H1 (cell line): ENCODE data around the gene IFT74. TPM values are rescaled to one million over a fixed set of nuclear protein-coding genes. Genes with fewer than 3 reads are reported as not detected.

Experiments
- CTCF ChIA-PET: fragments of 300-600 bp; sonication (Branson Sonifier 250); formaldehyde crosslinking; loops from one replicate; lab custom pipeline; 2021; ENCODE audit not compliant: partially characterized antibody; lab: Charles Lee
- POLR2A ChIA-PET: fragments of 300-600 bp; sonication (Branson Sonifier 250); formaldehyde crosslinking; loops from one replicate; lab custom pipeline; 2021; ENCODE audit warnings: inconsistent platforms; ENCODE audit not compliant: partially characterized antibody; lab: Charles Lee
- DNase-seq, 2 experiments: peaks; one replicate each; pipeline versions ENCODE4 v3.0.0 to v3.0.0-alpha.2; 2010 to 2022; ENCODE audit warnings: low spot score in 2 of 2, low read depth in 1 of 2, mixed read lengths in 1 of 2
- FAIRE-seq: peaks from 2 replicates; lab custom pipeline; 2011; peaks lifted over from hg19 to GRCh38; lab: Jason Lieb, UNC
- H2AFZ ChIP-seq: 2 replicates; pipeline ENCODE4 v1.8.1; 2012; ENCODE audit warnings: low read length, inconsistent platforms
- H2AK5ac ChIP-seq: 2 replicates; pipeline ENCODE4 v1.6.1; 2013; ENCODE audit warnings: low read depth, low read length
- H2BK120ac ChIP-seq: replicated peaks from 2 replicates; pipeline ENCODE3; 2013; ENCODE audit warnings: low read depth, low read length, inconsistent platforms
- H2BK12ac ChIP-seq: 2 replicates; pipeline ENCODE4 v1.6.1; 2013; ENCODE audit warnings: low read depth, low read length
- H2BK15ac ChIP-seq: 2 replicates; pipeline ENCODE4 v1.6.1; 2013; ENCODE audit warnings: low read length
- H2BK20ac ChIP-seq: 2 replicates; pipeline ENCODE4 v1.6.1; 2013; ENCODE audit warnings: low read length
- H2BK5ac ChIP-seq: 2 replicates; pipeline ENCODE4 v1.6.1; 2013; ENCODE audit warnings: low read depth, low read length
- H3K14ac ChIP-seq: 2 replicates; pipeline ENCODE4 v1.6.1; 2013; ENCODE audit warnings: inconsistent platforms; ENCODE audit not compliant: insufficient read length
- H3K18ac ChIP-seq: 2 replicates; pipeline ENCODE4 v1.6.1; 2013; ENCODE audit warnings: low read length; ENCODE audit errors: extremely low read depth
- H3K23ac ChIP-seq: 2 replicates; pipeline ENCODE4 v1.6.1; 2013; ENCODE audit warnings: inconsistent platforms; ENCODE audit not compliant: insufficient read length
- H3K23me2 ChIP-seq: 2 replicates; pipeline ENCODE4 v1.6.1; 2013; ENCODE audit warnings: low read depth, low read length
- H3K27ac ChIP-seq: 2 replicates; pipeline ENCODE4 v1.6.1; 2011; ENCODE audit warnings: low read depth, low read length, inconsistent platforms
- H3K27me3 ChIP-seq, 4 experiments: replicated peaks in 1 of 4; 1 replicate in 1 of 4; 2 replicates in 3 of 4; pipeline versions ENCODE4 v1.6.1 to v1.8.1; 2011 to 2013; ENCODE audit warnings: low read length in 3 of 4, mild to moderate bottlenecking in 3 of 4, inconsistent platforms in 2 of 4, mixed read lengths in 2 of 4, moderate library complexity in 1 of 4; ENCODE audit not compliant: control insufficient read depth in 3 of 4, insufficient read depth in 3 of 4; ENCODE audit errors: extremely low read depth in 1 of 4
- H3K36me3 ChIP-seq, 4 experiments: 2 replicates each; pipeline versions ENCODE4 v1.6.1 to v1.8.1; 2011 to 2013; ENCODE audit warnings: mild to moderate bottlenecking in 4 of 4, low read length in 3 of 4, moderate library complexity in 2 of 4, control low read depth in 1 of 4, inconsistent platforms in 1 of 4; ENCODE audit not compliant: insufficient read depth in 4 of 4, control insufficient read depth in 2 of 4
- H3K4ac ChIP-seq: replicated peaks from 2 replicates; pipeline ENCODE3; 2013; ENCODE audit warnings: low read length, low read depth, mixed read lengths, inconsistent platforms; ENCODE audit not compliant: insufficient read length
- H3K4me1 ChIP-seq, 4 experiments: replicated peaks in 1 of 4; 1 replicate in 1 of 4; 2 replicates in 3 of 4; pipeline versions ENCODE4 v1.6.1 to v1.8.1; 2011 to 2013; ENCODE audit warnings: low read length in 3 of 4, inconsistent platforms in 2 of 4, mixed read lengths in 1 of 4; ENCODE audit not compliant: insufficient read depth in 4 of 4, control insufficient read depth in 3 of 4
- H3K4me2 ChIP-seq, 2 experiments: 2 replicates each; pipeline versions ENCODE4 v1.6.1 to v1.8.1; 2011 to 2013; ENCODE audit warnings: low read depth in 2 of 2, low read length in 2 of 2, control low read depth in 1 of 2, inconsistent platforms in 1 of 2, mild to moderate bottlenecking in 1 of 2; ENCODE audit not compliant: insufficient read depth in 1 of 2
- H3K4me3 ChIP-seq, 4 experiments: fragments of 200-600, 300-600 bp in 1 of 4; sonication (generic), shearing (Covaris generic), sonication (Bioruptor Twin) in 1 of 4; 2 replicates each; pipeline versions ENCODE4 v1.5.1 to v1.8.1; 2011 to 2016; ENCODE audit warnings: low read length in 4 of 4, low read depth in 3 of 4, control low read depth in 2 of 4, inconsistent platforms in 2 of 4, mild to moderate bottlenecking in 2 of 4, mixed read lengths in 1 of 4, moderate library complexity in 1 of 4; ENCODE audit not compliant: insufficient read depth in 2 of 4; ENCODE audit errors: extremely low read depth in 1 of 4
- H3K56ac ChIP-seq: replicated peaks from 2 replicates; pipeline ENCODE3; 2013; ENCODE audit warnings: low read depth, mild to moderate bottlenecking, mixed read lengths, low read length, inconsistent platforms; ENCODE audit not compliant: insufficient read length
- H3K79me1 ChIP-seq: 2 replicates; pipeline ENCODE4 v1.6.1; 2013; ENCODE audit warnings: low read depth, low read length, control low read depth
- H3K79me2 ChIP-seq, 2 experiments: 2 replicates each; pipeline versions ENCODE4 v1.6.1 to v1.8.1; 2012 to 2013; ENCODE audit warnings: low read length in 2 of 2, mild to moderate bottlenecking in 2 of 2, inconsistent platforms in 1 of 2; ENCODE audit not compliant: insufficient read depth in 2 of 2, control insufficient read depth in 1 of 2
- H3K9ac ChIP-seq, 4 experiments: replicated peaks in 1 of 4; 1 replicate in 1 of 4; 2 replicates in 3 of 4; pipeline versions ENCODE4 v1.6.1 to v1.8.1; 2011 to 2013; ENCODE audit warnings: low read depth in 3 of 4, low read length in 3 of 4, control low read depth in 2 of 4, mild to moderate bottlenecking in 2 of 4, moderate library complexity in 2 of 4, inconsistent platforms in 1 of 4; ENCODE audit errors: extremely low read depth in 1 of 4
- H3K9me3 ChIP-seq, 2 experiments: 2 replicates each; pipeline versions ENCODE4 v1.6.1 to v1.8.1; 2012 to 2013; ENCODE audit warnings: mild to moderate bottlenecking in 2 of 2, moderate library complexity in 2 of 2, control low read depth in 1 of 2, inconsistent platforms in 1 of 2, low read depth in 1 of 2, low read length in 1 of 2, mixed read lengths in 1 of 2; ENCODE audit not compliant: insufficient read depth in 2 of 2
- H4K20me1 ChIP-seq, 2 experiments: replicated peaks in 1 of 2; 2 replicates each; pipeline versions ENCODE3 to v1.8.1; 2011 to 2013; ENCODE audit warnings: inconsistent platforms in 2 of 2, low read length in 2 of 2, mild to moderate bottlenecking in 1 of 2; ENCODE audit not compliant: insufficient read depth in 2 of 2, control insufficient read depth in 1 of 2
- H4K5ac ChIP-seq: 2 replicates; pipeline ENCODE4 v1.6.1; 2013; ENCODE audit warnings: low read length, low read depth, mixed read lengths, inconsistent platforms; ENCODE audit not compliant: insufficient read length
- H4K8ac ChIP-seq: 2 replicates; pipeline ENCODE4 v1.8.0; 2013; ENCODE audit warnings: mild to moderate bottlenecking, moderate library complexity, low read length, inconsistent platforms; ENCODE audit not compliant: insufficient read depth; ENCODE audit errors: extremely low read depth
- H4K91ac ChIP-seq: replicated peaks from 2 replicates; pipeline ENCODE3; 2013; ENCODE audit warnings: low read length, mixed read lengths, inconsistent platforms; ENCODE audit not compliant: insufficient read length
- RAD21 ChIP-seq, 2 experiments: IDR thresholded peaks in 1 of 2; conservative IDR thresholded peaks in 1 of 2; 2 replicates each; pipeline ENCODE4 v1.6.1; 2011; ENCODE audit warnings: low read depth in 2 of 2, low read length in 2 of 2, improper control_type of control experiment in 1 of 2, inconsistent platforms in 1 of 2, mild to moderate bottlenecking in 1 of 2, moderate library complexity in 1 of 2
- SIX5 ChIP-seq: IDR thresholded peaks from 2 replicates; pipeline ENCODE4 v1.6.1; 2011; ENCODE audit warnings: mild to moderate bottlenecking, low read depth, low read length
- WGBS, 2 experiments: shearing (Covaris generic) in 1 of 2; methylation state at CpG; one replicate each; pipeline versions ENCODE4 v1.1.6 to v1.1.7; 2013 to 2015; ENCODE audit warnings: low lambda C conversion rate in 2 of 2, mixed read lengths in 2 of 2, inconsistent platforms in 1 of 2, low coverage in 1 of 2, missing lambda C conversion rate in 1 of 2; ENCODE audit not compliant: insufficient replicate concordance in 2 of 2, insufficient coverage in 1 of 2, insufficient read length in 1 of 2; ENCODE audit errors: extremely low coverage in 1 of 2, missing lambda C conversion rate in 1 of 2; 5-methylcytosine and 5-hydroxymethylcytosine counted together
- polyA plus RNA-seq, 7 experiments: library from polyadenylated mRNA; depleted of rRNA in 3 of 7; stranded (reverse) in 5 of 7; unstranded in 2 of 7; fragments of >200 nt in 5 of 7; fragments of 200-250 nt in 2 of 7; gene quantifications; 1 replicate in 5 of 7; 2 replicates in 1 of 7; 4 replicates in 1 of 7; pipeline versions ENCODE4 v1.2.1 to v1.2.3, GENCODE V29; 2011 to 2013; ENCODE audit warnings: missing spikeins in 2 of 7, mixed read lengths in 2 of 7
- total RNA-seq: library from RNA; stranded (reverse); fragmentation: NEBNext Ultra II Directional; extraction: Animal tissue kit (Norgen Biotek cat#: 25700); gene quantifications from 2 replicates; pipeline ENCODE4 v1.2.1, GENCODE V29; 2021
- TF ChIP-seq, protein P1 (sequence below), 3 experiments: IDR thresholded peaks; 1 replicate in 2 of 3; 2 replicates in 1 of 3; pipeline versions ENCODE4 v1.5.1 to v1.6.1; 2011; ENCODE audit warnings: low read length in 3 of 3, mild to moderate bottlenecking in 3 of 3, inconsistent platforms in 2 of 3, low read depth in 1 of 3, moderate library complexity in 1 of 3; ENCODE audit not compliant: insufficient read depth in 1 of 3; ENCODE audit errors: control extremely low read depth in 1 of 3

The IFT74 gene
- total and polyA plus RNA-seq, 2 of the 8 experiments (the other 6 are each of a cell fraction or from before 2014, with no cell fraction given), result 4.4 to 17.8 TPM

DNA sequence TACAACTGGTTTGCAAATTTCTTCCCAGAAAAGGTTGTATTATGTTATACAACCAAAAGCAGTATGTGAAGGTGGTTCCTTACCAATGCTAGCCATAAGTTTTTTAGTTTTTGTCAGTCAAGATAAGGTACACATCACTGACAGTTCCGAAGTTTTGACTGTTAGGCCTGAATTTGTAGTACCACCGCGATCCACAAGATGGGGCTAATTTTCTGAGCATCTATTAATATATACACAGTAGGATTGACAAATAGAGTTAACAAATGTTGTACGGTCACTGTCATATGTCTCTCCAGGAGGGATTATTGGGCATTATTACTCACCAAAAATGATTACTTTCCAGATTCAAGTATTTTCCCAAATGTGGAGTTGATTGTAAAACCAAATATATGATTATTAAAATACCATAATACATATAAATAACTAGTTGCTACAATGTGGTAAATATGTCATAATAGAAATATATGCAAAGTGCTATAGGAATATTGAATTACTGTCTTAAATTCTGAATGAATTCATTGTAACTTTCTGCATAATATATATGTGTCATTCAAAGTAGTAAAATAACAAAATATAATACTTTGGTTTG lies 77.7 kb downstream of the IFT74 start:
- peak; percentile 3 to 79 for DNase-seq
- Histone ChIP-seq H3K56ac (no peak overlapping the region), H3K9ac (no peak overlapping the region), H3K18ac (no peak overlapping the region), H3K4ac (no peak overlapping the region), H3K23ac (no peak overlapping the region), H3K79me1 (no peaks in the 10 kb centered on the region), H2BK5ac (no peak overlapping the region), H3K36me3 (no peaks in the 10 kb centered on the region), H2BK20ac (no peak overlapping the region), H4K20me1 (no peaks in the 10 kb centered on the region), H3K9me3 (no peaks in the 10 kb centered on the region), H3K4me1 (no peaks in the 10 kb centered on the region), H3K23me2 (no peaks in the 10 kb centered on the region), H3K27me3 (no peaks in the 10 kb centered on the region), H4K5ac (no peak overlapping the region), H3K27ac (no peak overlapping the region), H4K91ac (no peak overlapping the region), H2AK5ac (no peak overlapping the region), H3K4me3 (no peak overlapping the region), H2BK12ac (no peak overlapping the region), H2AFZ (no peak overlapping the region), H3K14ac (no peak overlapping the region), H2BK15ac (no peak overlapping the region), H4K8ac (no peak overlapping the region), H3K79me2 (no peaks in the 10 kb centered on the region), H2BK120ac (no peak overlapping the region), H3K4me2 (no peak overlapping the region)
- TF ChIP-seq SIX5, result no peak
- peak; percentile 72 to 74 for TF ChIP-seq RAD21 (IDR thresholded peaks at IDR 0.05 in 1 of 2, conservative IDR thresholded peaks at IDR 0.05 in 1 of 2; ENCODE audit: low read depth in 2 of 2, low read length in 2 of 2)
- TF ChIP-seq, protein P1, sequence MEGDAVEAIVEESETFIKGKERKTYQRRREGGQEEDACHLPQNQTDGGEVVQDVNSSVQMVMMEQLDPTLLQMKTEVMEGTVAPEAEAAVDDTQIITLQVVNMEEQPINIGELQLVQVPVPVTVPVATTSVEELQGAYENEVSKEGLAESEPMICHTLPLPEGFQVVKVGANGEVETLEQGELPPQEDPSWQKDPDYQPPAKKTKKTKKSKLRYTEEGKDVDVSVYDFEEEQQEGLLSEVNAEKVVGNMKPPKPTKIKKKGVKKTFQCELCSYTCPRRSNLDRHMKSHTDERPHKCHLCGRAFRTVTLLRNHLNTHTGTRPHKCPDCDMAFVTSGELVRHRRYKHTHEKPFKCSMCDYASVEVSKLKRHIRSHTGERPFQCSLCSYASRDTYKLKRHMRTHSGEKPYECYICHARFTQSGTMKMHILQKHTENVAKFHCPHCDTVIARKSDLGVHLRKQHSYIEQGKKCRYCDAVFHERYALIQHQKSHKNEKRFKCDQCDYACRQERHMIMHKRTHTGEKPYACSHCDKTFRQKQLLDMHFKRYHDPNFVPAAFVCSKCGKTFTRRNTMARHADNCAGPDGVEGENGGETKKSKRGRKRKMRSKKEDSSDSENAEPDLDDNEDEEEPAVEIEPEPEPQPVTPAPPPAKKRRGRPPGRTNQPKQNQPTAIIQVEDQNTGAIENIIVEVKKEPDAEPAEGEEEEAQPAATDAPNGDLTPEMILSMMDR (IDR thresholded peaks at IDR 0.05; ENCODE audit: control extremely low read depth in 1 of 3, insufficient read depth in 1 of 3, low read depth in 1 of 3, low read length in 3 of 3), result peak in 2 of 3 experiments; percentile 49 to 71; a peak in 2 of 4 replicates
- 38% methylated on average over 4 of the region's 4 CpGs; no CpG with 5 or more reads in 1 of the 2 experiments for WGBS, 2 experiments
- CTCF ChIA-PET, result interaction anchor here (0.6 to 1.9 kb wide), 9 partner anchors 10 to 174 kb away, joined by 3 to 6 read pairs (median 3); no protein-coding TSS in a partner anchor
- POLR2A ChIA-PET, result no interaction called here
- peak; percentile 83 for FAIRE-seq
